Measurements from ENCODE around the gene SRRM1.

GRCh38 chr1:24711329-24711728, 68.2 kb downstream of the SRRM1 start:
- TF ChIP-seq ZNF384 (IDR thresholded peaks at IDR 0.05; ENCODE audit: borderline replicate concordance, low read depth, low read length), result no peak
- no peak for TF ChIP-seq RAD51 (IDR thresholded peaks at IDR 0.05)
- TF ChIP-seq MYC (IDR thresholded peaks at IDR 0.05; ENCODE audit: insufficient read depth, insufficient read length, insufficient replicate concordance, low read length, severe bottlenecking), result no peak
- TF ChIP-seq JUNB (IDR thresholded peaks at IDR 0.05), result no peak
- TF ChIP-seq ESRRA (IDR thresholded peaks at IDR 0.05; ENCODE audit: low read length), result no peak
